Subcutaneous abdominal adipose tissue (tissue), 5 donors: ENCODE data around the gene CFAP299.
A peak's percentile ranks its signal among the peaks of the same experiment; 100 is the strongest.
"Not testable (repeated sequence)": the region's sequence is repeated elsewhere in the genome, so short reads cannot be mapped to it uniquely, and the experiment has no call there.

Experiments used
- H3K27ac ChIP-seq: one replicate; pipeline ENCODE4 v1.7.0; 2013; ENCODE audit warnings: low read depth, mild to moderate bottlenecking, inconsistent platforms, low read length, moderate library complexity
- H3K27me3 ChIP-seq, 5 donors: one replicate each; pipeline ENCODE4 v1.7.0; 2013; ENCODE audit warnings: low read length in 5 of 5, inconsistent platforms in 1 of 5; ENCODE audit not compliant: control insufficient read depth in 5 of 5, insufficient read depth in 4 of 5
- H3K36me3 ChIP-seq, 5 donors: one replicate each; pipeline ENCODE4 v1.7.0; 2013; ENCODE audit warnings: low read length in 5 of 5; ENCODE audit not compliant: control insufficient read depth in 5 of 5, insufficient read depth in 5 of 5
- H3K4me1 ChIP-seq, 5 donors: one replicate each; pipeline ENCODE4 v1.7.0; 2013; ENCODE audit warnings: low read length in 5 of 5, mild to moderate bottlenecking in 3 of 5, moderate library complexity in 1 of 5; ENCODE audit not compliant: control insufficient read depth in 5 of 5, insufficient read depth in 5 of 5
- H3K4me3 ChIP-seq, 5 donors: one replicate each; pipeline ENCODE4 v1.7.0; 2013; ENCODE audit warnings: low read length in 5 of 5, low read depth in 1 of 5
- H3K9ac ChIP-seq, 5 donors: one replicate each; pipeline ENCODE4 v1.7.0; 2013; ENCODE audit warnings: low read length in 5 of 5, mild to moderate bottlenecking in 4 of 5, moderate library complexity in 3 of 5
- H3K9me3 ChIP-seq, 5 donors: one replicate each; pipeline ENCODE4 v1.7.0; 2013; ENCODE audit warnings: low read length in 5 of 5; ENCODE audit not compliant: control insufficient read depth in 5 of 5
- donor health status: healthy.
- donor health status: healthy.
- donor health status: healthy.
- donor health status: healthy.
- donor health status: healthy.

Gene CFAP299

GRCh38 chr4:80431203-80431965 lies 95.9 kb downstream of the CFAP299 start:
- H3K9me3 ChIP-seq: no peaks in the 10 kb centered on the region
- no peaks in the 10 kb centered on the region for H3K27me3 ChIP-seq
- no peak overlapping the region for H3K27ac ChIP-seq
- H3K4me1 ChIP-seq: no peaks in the 10 kb centered on the region
- no peak overlapping the region for H3K4me3 ChIP-seq
- H3K36me3 ChIP-seq: no peaks in the 10 kb centered on the region
- no peak overlapping the region for H3K9ac ChIP-seq

- H3K27me3 ChIP-seq: no peaks in the 10 kb centered on the region
- H3K4me1 ChIP-seq: no peaks in the 10 kb centered on the region
- H3K9ac ChIP-seq: no peak overlapping the region
- no peaks in the 10 kb centered on the region for H3K36me3 ChIP-seq
- no peak overlapping the region for H3K4me3 ChIP-seq
- H3K9me3 ChIP-seq: no peaks in the 10 kb centered on the region
- H3K27ac ChIP-seq: no peak overlapping the region
These were observed 98.7 kb downstream of the CFAP299 start for GRCh38 chr4:80434238-80434637.

- Histone ChIP-seq H3K4me3 (no peak overlapping the region), H3K27ac (no peak overlapping the region), H3K9me3 (no peaks in the 10 kb centered on the region), H3K27me3 (no peaks in the 10 kb centered on the region), H3K36me3 (no peaks in the 10 kb centered on the region), H3K4me1 (no peaks in the 10 kb centered on the region), H3K9ac (no peak overlapping the region)
These were observed 102.5 kb downstream of the CFAP299 start for GRCh38 chr4:80438016-80438415.

GRCh38 chr4:80439294-80440061 lies 103.9 kb downstream of the CFAP299 start:
- H3K27ac ChIP-seq, H3K9me3 ChIP-seq, H3K4me1 ChIP-seq, H3K9ac ChIP-seq, H3K4me3 ChIP-seq, H3K27me3 ChIP-seq, H3K36me3 ChIP-seq: not testable (repeated sequence)

- Histone ChIP-seq H3K27me3 (no peaks in the 10 kb centered on the region), H3K9me3 (no peaks in the 10 kb centered on the region), H3K9ac (no peak overlapping the region)
These were observed 110.7 kb downstream of the CFAP299 start for GRCh38 chr4:80446248-80446647.

GRCh38 chr4:80446664-80447063 lies 111.1 kb downstream of the CFAP299 start:
- H3K36me3 ChIP-seq: no peaks in the 10 kb centered on the region
- H3K27ac ChIP-seq: peak overlapping the region; percentile 61
- peaks cover 0 to 9% (median 5%) of the 10 kb centered on the region in 5 donors for H3K4me1 ChIP-seq

More at GRCh38 chr4:80446248-80446647, 110.7 kb downstream of the CFAP299 start:
- peak overlapping the region; percentile 61 for H3K27ac ChIP-seq
- peaks cover 0 to 9% (median 5%) of the 10 kb centered on the region in 5 donors for H3K4me1 ChIP-seq
- no peak overlapping the region for H3K4me3 ChIP-seq
- H3K36me3 ChIP-seq: no peaks in the 10 kb centered on the region

GRCh38 chr4:80447493-80447892 lies 112.0 kb downstream of the CFAP299 start:
- Histone ChIP-seq H3K27ac (no peak overlapping the region), H3K27me3 (no peaks in the 10 kb centered on the region), H3K9me3 (no peaks in the 10 kb centered on the region), H3K36me3 (no peaks in the 10 kb centered on the region), H3K4me1 (peaks cover 0 to 9% (median 5%) of the 10 kb centered on the region in 5 donors), H3K9ac (no peak overlapping the region), H3K4me3 (no peak overlapping the region)

More at GRCh38 chr4:80446664-80447063, 111.1 kb downstream of the CFAP299 start:
- Histone ChIP-seq H3K9ac (no peak overlapping the region), H3K9me3 (no peaks in the 10 kb centered on the region), H3K27me3 (no peaks in the 10 kb centered on the region), H3K4me3 (no peak overlapping the region)

GRCh38 chr4:80448056-80448455 lies 112.5 kb downstream of the CFAP299 start:
- Histone ChIP-seq H3K9me3 (no peaks in the 10 kb centered on the region), H3K4me1 (peaks cover 0 to 9% (median 5%) of the 10 kb centered on the region in 5 donors)

GRCh38 chr4:80452055-80452454 lies 116.5 kb downstream of the CFAP299 start:
- H3K27me3 ChIP-seq: no peaks in the 10 kb centered on the region
- H3K27ac ChIP-seq: no peak overlapping the region
- no peaks in the 10 kb centered on the region for H3K4me1 ChIP-seq
- no peak overlapping the region for H3K9ac ChIP-seq
- no peaks in the 10 kb centered on the region for H3K9me3 ChIP-seq
- no peak overlapping the region for H3K4me3 ChIP-seq
- no peaks in the 10 kb centered on the region for H3K36me3 ChIP-seq

More at GRCh38 chr4:80448056-80448455, 112.5 kb downstream of the CFAP299 start:
- no peaks in the 10 kb centered on the region for H3K36me3 ChIP-seq
- no peak overlapping the region for H3K27ac ChIP-seq
- H3K9ac ChIP-seq: no peak overlapping the region
- H3K4me3 ChIP-seq: no peak overlapping the region
- H3K27me3 ChIP-seq: no peaks in the 10 kb centered on the region

- peaks cover 0 to 4% (median 0%) of the 10 kb centered on the region in 5 donors for H3K4me1 ChIP-seq
- no peak overlapping the region for H3K27ac ChIP-seq
- H3K9ac ChIP-seq: no peak overlapping the region
- H3K36me3 ChIP-seq: no peaks in the 10 kb centered on the region
- no peaks in the 10 kb centered on the region for H3K27me3 ChIP-seq
- no peaks in the 10 kb centered on the region for H3K9me3 ChIP-seq
- H3K4me3 ChIP-seq: no peak overlapping the region
These were observed 117.2 kb downstream of the CFAP299 start for GRCh38 chr4:80452768-80453167.
